GM18498 (cell line): Measurements from ENCODE around the gene GNB1.
"Not testable (repeated sequence)": the region's sequence is repeated elsewhere in the genome, so short reads cannot be mapped to it uniquely, and the experiment has no call there.

ENCODE experiments used
- ATAC-seq: cut with Tn5 transposase; IDR thresholded peaks from one replicate; pipeline ENCODE4 v1.9.1; 2021; ENCODE audit warnings: mild to moderate bottlenecking, moderate library complexity; ENCODE audit not compliant: unreplicated experiment

The GNB1 gene

DNA sequence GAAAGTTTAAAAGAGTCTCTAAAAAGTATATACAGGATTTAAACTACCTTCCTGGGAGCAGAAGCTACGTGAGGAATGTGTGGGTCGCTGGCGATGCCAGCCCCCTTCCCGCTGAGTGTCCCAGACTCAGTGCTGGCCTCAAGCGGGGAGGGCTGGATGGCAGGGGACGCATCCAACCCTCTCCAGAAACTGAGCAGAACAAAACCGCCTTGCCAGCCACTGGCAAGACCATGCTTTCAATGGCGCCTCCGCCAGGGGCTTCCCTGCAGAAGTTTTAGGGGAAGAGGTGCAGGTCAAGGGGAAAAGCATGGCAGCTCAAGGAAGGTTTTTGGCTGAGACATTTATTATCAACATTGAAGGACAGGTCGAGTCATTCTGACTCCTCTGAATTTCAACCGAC, 138.7 kb downstream of the GNB1 start:
- ATAC-seq: no peak

DNA sequence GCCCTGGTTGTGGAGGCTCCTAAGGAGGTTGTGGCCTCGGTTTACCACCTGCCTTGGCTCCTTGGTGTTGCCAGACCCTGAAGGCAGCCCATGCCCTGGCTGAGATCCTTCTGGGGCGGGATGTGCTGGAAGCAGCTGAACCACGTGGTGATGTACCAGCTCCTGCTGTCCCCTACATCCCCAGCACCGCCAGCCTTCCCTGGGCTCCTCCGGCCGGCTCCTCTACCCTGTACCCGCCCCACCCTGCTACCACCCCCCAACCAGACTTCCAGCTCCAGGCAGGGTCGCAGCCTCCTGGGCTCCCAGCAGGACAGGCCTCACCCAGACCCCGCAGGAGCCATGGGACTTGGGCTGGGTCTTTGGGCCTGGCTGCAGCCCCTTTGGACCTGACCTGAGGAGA, 140.9 kb downstream of the GNB1 start:
- ATAC-seq: not testable (repeated sequence)

DNA sequence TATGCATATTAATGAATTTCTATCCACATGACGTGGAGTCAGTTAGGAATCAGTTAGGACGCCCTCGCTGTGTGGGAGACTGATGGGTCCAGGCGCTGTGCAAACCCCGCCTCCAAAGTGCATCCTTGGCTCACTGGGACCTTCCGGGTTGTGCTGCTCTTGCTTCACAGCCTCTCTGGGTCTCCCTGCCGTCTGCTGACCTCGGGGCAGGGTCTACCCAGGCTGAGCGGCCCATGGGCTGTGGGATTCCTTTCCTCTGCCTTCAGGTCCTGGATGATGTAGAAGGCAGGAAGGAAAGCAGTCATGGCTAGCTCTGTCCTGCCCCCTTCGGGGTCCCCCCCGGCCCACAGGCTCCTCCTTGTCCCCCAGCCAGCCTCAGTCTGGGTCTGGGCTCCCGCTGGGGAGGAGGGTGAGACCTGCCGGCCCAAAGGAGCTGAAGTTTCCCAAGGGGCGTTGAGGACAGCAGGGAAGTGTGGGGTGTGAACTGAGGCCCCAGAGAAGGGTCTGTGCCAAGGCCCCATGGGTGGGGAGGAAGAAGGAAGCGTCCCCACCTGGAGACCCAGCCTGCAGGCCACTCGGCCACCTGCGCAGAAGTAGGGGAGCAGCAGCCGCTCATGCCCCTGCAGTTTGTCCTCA, 142.1 kb downstream of the GNB1 start:
- ATAC-seq: no peak

DNA sequence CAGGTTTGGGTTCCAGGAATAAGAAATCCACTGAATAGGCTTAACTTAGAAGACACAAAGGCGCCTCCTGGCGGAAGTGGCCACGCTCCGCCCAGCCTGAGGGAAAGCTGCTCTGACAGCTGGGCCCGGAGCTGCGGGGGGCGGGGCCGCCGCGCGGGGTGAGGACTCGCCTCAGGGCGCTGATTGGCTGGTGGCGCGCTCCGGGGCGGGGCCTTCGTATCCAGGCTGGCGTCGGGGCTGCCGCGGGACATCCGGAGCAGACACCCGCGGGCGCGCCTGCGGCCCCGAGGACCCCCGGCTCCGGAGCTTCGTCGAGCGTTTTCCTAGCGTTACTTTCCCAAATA, 144.3 kb downstream of the GNB1 start:
- peak; percentile 86 for ATAC-seq

DNA sequence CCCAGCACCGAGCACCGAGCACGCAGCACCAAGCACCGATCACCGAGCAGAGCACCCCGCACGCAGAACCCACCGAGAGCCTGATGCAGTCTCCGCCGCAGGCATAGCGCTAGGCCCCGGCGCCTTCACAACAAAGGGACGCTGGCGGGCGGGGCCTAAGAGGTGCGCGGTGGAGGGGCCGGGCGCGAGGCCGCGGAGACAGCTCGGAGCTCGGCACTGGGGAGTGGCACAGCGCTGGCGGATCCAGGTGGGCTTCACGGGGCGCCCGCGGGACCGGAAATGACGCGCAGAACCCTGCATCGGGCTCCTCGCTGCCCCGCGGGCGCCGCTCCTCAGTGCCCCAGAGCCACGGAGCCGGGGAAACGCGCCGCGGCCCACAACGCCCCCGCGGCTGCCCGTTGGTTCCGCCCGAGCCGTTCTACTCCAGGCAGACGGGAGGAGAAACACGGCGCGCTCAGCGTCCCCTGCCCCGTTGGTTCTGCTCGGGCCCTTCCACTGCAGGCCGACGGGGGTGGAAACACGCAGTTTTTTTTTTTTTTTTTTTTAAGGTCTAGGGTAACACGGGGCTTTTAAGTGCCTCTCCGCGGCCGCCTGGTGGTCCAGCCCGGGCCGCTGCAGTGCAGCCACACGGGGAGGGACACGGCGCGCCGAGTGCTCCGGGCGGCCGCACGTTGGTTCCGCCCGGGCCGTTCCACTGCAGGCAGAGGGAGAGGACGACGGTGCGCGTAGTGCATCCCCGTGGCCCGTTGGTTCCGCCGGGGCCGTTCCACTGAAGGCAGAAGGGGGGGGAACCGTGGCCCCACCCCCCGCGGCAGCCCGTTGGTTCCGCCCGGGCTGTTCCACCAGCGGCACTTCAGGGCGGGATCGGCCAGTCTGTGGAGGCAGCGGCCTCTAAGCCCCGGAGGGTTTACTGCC, 145.0 kb downstream of the GNB1 start:
- ATAC-seq: peak; percentile 66

DNA sequence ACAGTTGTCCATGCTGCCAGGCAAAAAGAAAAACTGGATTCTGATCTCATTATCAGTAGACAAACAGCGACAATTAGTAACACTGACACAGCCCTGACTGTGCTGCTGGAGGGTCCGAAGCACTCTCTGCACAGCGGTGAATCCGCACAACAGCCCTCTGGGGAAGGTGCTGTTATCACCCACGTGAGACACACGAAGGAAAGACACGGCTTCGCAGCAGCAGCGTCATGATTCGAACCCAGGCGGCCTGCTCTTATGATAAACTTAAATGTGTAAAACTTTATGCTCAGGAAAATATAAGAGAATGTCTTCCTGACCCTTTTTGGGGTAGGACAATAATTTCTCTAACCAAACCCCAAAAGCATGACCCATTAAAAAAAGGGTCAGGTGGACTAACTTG, 148.4 kb downstream of the GNB1 start:
- ATAC-seq: not testable (repeated sequence)

DNA sequence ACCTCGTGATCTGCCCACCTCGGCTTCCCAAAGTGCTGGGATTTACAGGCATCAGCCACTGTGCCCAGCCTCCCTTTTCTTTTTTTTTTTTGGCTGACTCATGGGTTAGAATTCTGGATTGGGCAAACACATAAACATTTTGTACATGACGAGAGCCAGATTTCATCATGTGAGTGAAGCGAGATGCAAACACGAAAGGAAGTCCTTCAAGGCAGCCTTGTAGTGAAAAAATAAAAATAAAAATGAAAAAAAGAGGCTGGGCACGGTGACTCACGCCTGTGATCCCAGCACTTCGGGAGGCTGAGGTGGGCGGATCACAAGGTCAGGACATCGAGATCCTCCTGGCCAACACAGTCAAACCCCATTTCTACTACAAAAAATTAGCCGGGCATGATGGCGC, 149.9 kb downstream of the GNB1 start:
- not testable (repeated sequence) for ATAC-seq

DNA sequence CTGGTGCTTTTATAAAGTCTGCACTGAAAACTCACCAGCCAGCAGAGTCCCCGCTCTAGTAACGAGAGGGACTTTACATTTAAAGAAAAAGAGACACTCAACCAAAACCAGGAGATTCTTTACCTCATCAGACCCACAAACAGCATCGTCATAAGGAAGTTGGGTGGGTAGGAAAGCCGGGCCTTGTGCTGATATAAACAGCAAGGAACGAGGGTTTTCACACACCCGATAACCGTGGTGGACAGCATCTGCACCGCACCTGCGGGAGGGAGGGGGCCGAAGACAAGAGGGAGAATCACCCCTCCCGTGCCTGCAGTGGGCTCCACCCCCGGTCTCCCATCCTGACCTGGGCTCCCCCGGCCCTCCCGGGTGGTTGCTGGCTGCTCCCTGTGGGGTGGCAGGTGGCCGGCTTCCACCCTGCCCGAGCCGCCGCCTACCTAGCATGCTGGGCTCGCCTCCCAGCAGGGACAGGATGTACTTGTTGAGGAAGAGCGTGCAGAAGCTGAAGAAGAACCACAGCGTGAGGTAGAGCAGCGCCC, 152.0 kb downstream of the GNB1 start:
- ATAC-seq: not testable (repeated sequence)

DNA sequence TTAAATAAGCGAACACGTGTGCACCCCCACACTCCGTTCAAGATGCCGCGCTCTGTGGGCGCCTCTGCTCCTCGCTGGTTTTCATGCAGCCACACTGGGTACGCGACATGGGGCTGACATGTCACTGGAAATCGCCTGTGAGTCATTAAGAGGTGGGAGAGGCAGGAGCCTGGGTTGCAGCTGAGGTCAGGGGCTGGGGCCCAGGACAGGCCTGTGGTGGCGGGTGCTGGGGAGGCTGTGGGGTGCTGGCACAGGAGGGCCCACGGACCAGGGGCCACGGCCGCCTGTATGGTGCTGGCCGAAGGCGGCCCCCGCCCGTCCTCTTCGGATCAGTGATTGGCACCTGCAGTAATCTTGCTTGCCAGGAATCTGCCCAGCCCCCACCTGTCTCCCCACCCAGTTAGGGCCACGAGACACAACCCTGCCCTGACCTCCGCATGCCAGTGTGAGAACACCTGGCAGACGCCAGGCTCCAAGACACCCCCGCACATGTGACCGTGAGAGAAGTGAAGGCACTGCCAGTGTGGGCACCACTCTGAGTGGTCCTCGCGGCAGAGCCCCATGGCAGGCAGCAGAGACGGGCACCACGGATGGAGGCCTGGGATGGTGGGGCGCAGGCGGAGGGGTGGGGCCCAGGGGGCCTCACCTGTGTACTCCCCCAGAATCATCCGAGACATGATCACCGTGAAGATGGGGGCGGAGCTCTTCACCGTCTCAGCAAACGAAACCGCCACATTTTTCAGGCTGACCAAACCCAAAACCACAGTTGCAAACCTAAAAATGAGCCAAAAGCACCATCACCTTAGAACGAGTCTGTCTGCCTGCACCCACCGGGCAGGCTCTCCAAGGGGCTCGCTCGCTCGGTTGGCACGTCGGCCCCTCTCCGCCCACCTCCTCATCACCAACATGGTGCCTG, 153.0 kb downstream of the GNB1 start:
- ATAC-seq: not testable (repeated sequence)
